Measurements from ENCODE around the gene PRKAG3. TPM values are rescaled to one million over a fixed set of nuclear protein-coding genes. Genes with fewer than 3 reads are reported as not detected.

The PRKAG3 gene
- total RNA-seq, 1 donor from 2014 or later: not detected

DNA sequence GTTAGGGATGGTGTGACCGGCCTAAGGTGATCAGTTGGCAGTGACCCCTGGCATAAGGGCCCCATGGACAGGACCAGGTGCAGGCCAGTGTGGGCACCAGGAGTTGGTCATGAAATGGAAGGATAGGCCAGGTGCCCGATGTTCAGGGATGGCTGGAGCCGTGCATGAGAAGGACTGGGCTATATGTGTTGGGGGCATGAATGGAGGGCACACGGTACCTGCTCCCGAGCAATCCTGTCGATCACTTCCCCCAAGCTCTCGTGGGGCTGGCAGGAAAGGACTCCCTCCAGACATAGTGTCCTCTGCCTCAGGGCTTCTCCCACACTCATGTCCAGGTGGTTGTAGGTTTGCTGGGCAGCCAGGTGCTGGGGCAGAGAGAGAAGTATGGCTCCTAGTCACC, 7.6 kb downstream of the PRKAG3 start:
- Mint-ChIP-seq H3K4me3 (ENCODE audit: low read depth) (no peak overlapping the region), H3K36me3 (ENCODE audit: insufficient read depth) (peaks cover 3% of the 10 kb centered on the region), H3K9me3 (ENCODE audit: low read depth) (no peaks in the 10 kb centered on the region), H3K27ac (no peak overlapping the region), H3K4me1 (ENCODE audit: low read depth) (no peaks in the 10 kb centered on the region), H3K27me3 (peaks cover 14% of the 10 kb centered on the region)
- no peak for DNase-seq (ENCODE audit: low spot score, unreplicated experiment)
- no peak for TF ChIP-seq CTCF (IDR thresholded peaks at IDR 0.05; ENCODE audit: unreplicated experiment)

- no peaks in the 10 kb centered on the region for H3K4me1 Mint-ChIP-seq (ENCODE audit: low read depth)
Measured at GRCh38 chr2:218823196-218823855, 8.3 kb downstream of the PRKAG3 start.

DNA sequence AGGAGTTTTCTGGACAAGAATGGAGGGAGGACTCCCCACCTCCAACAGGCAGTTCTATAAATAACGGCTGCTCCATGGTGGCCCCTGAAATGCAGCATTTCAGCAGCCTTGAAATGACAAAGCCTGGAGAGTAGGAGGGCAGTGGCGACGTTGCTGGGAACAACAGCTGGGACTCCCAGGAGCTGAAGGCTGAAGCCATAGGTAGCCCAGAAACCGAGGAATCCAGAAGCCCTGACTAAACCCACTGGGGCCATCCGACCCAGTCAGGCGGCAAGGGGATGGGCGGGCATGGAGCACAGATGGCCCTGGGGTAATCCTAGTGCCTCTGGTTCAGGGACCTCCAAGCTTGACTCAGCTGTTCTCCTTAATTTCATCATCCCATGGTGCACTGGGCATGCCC, 9.0 kb downstream of the PRKAG3 start:
- TF ChIP-seq CTCF (IDR thresholded peaks at IDR 0.05; ENCODE audit: unreplicated experiment): no peak
- Mint-ChIP-seq H3K4me3 (ENCODE audit: low read depth) (no peak overlapping the region), H3K9me3 (ENCODE audit: low read depth) (no peaks in the 10 kb centered on the region), H3K27me3 (peaks cover 13% of the 10 kb centered on the region), H3K27ac (no peak overlapping the region), H3K4me1 (ENCODE audit: low read depth) (no peaks in the 10 kb centered on the region), H3K36me3 (ENCODE audit: insufficient read depth) (peaks cover 11% of the 10 kb centered on the region)
- DNase-seq (ENCODE audit: low spot score, unreplicated experiment): no peak

More at GRCh38 chr2:218823196-218823855, 8.3 kb downstream of the PRKAG3 start:
- H3K27me3 Mint-ChIP-seq: peaks cover 14% of the 10 kb centered on the region
- no peak for TF ChIP-seq CTCF (IDR thresholded peaks at IDR 0.05; ENCODE audit: unreplicated experiment)
- peaks cover 6% of the 10 kb centered on the region for H3K36me3 Mint-ChIP-seq (ENCODE audit: insufficient read depth)
- no peaks in the 10 kb centered on the region for H3K9me3 Mint-ChIP-seq (ENCODE audit: low read depth)
- DNase-seq (ENCODE audit: low spot score, unreplicated experiment): no peak
- H3K4me3 Mint-ChIP-seq (ENCODE audit: low read depth): no peak overlapping the region
- no peak overlapping the region for H3K27ac Mint-ChIP-seq

- no peak for DNase-seq (ENCODE audit: low spot score, unreplicated experiment)
- Mint-ChIP-seq H3K4me3 (ENCODE audit: low read depth) (no peak overlapping the region), H3K4me1 (ENCODE audit: low read depth) (no peaks in the 10 kb centered on the region), H3K9me3 (ENCODE audit: low read depth) (no peaks in the 10 kb centered on the region), H3K27ac (no peak overlapping the region), H3K36me3 (ENCODE audit: insufficient read depth) (peaks cover 15% of the 10 kb centered on the region), H3K27me3 (peaks cover 3% of the 10 kb centered on the region)
- TF ChIP-seq CTCF (IDR thresholded peaks at IDR 0.05; ENCODE audit: unreplicated experiment): no peak
Measured at GRCh38 chr2:218821605-218822211, 9.9 kb downstream of the PRKAG3 start.

GRCh38 chr2:218820746-218821369, 10.7 kb downstream of the PRKAG3 start:
- TF ChIP-seq CTCF (IDR thresholded peaks at IDR 0.05; ENCODE audit: unreplicated experiment): no peak
- H3K4me1 Mint-ChIP-seq (ENCODE audit: low read depth): no peaks in the 10 kb centered on the region
- no peak for DNase-seq (ENCODE audit: low spot score, unreplicated experiment)
- H3K27ac Mint-ChIP-seq: no peak overlapping the region
- H3K27me3 Mint-ChIP-seq: no peaks in the 10 kb centered on the region
- no peak overlapping the region for H3K4me3 Mint-ChIP-seq (ENCODE audit: low read depth)
- H3K9me3 Mint-ChIP-seq (ENCODE audit: low read depth): no peaks in the 10 kb centered on the region
- H3K36me3 Mint-ChIP-seq (ENCODE audit: insufficient read depth): peaks cover 19% of the 10 kb centered on the region
